Vagina (tissue), 2 donors: ENCODE measurements around the gene LYRM1. TPM values are rescaled to one million over a fixed set of nuclear protein-coding genes. Genes with fewer than 3 reads are reported as not detected.
A peak's percentile ranks its signal among the peaks of the same experiment; 100 is the strongest.

Experiments used
- DNase-seq, 2 donors: peaks; one replicate each; pipeline ENCODE4 v3.0.0-alpha.2; 2017; ENCODE audit errors: extremely low spot score in 2 of 2
- H3K27ac ChIP-seq: fragments of 200-600 bp; sonication (generic); one replicate; pipeline ENCODE4 v1.5.1; 2019
- H3K27me3 ChIP-seq: fragments of 200-600 bp; sonication (generic); one replicate; pipeline ENCODE4 v1.5.1; 2019
- H3K36me3 ChIP-seq, 2 donors: fragments of 200-600 bp; sonication (generic); one replicate each; pipeline ENCODE4 v1.5.1; 2017 to 2019
- H3K4me1 ChIP-seq: fragments of 200-600 bp; sonication (generic); one replicate; pipeline ENCODE4 v1.5.1; 2019
- H3K4me3 ChIP-seq, 2 donors: fragments of 200-600 bp; sonication (generic); 1 replicate in 1 of 2; 2 replicates in 1 of 2; pipeline ENCODE4 v1.5.1; 2016 to 2019
- H3K9me3 ChIP-seq: fragments of 200-600 bp; sonication (generic); one replicate; pipeline ENCODE4 v1.5.1; 2019
- CTCF ChIP-seq, 3 experiments: fragments of 450-650 bp in 2 of 3; fragments of 200-600 bp in 1 of 3; sonication (generic) in 1 of 3; IDR thresholded peaks; one replicate each; pipeline ENCODE4 v1.5.1; 2017 to 2019; ENCODE audit warnings: antibody characterized with exemption in 3 of 3, mild to moderate bottlenecking in 2 of 3, moderate library complexity in 2 of 3
- POLR2A ChIP-seq, 2 donors: fragments of 450-650 bp; IDR thresholded peaks; one replicate each; pipeline ENCODE4 v1.6.1; 2017; ENCODE audit warnings: antibody characterized with exemption in 2 of 2, mild to moderate bottlenecking in 2 of 2, moderate library complexity in 2 of 2
- POLR2AphosphoS5 ChIP-seq, 2 donors: sonication (generic); formaldehyde crosslinking; IDR thresholded peaks; one replicate each; pipeline ENCODE4 v1.9.0; 2017; ENCODE audit warnings: antibody characterized with exemption in 2 of 2, mild to moderate bottlenecking in 2 of 2, low read depth in 1 of 2; ENCODE audit not compliant: insufficient read depth in 1 of 2
- intact Hi-C: fragments of 100-400 bp; cut with DNase I; formaldehyde crosslinking; loops from one replicate; pipeline ENCODE4 v1.15.1; 2023
- total RNA-seq: library from RNA; depleted of rRNA; stranded (reverse); fragments of >200 nt; gene quantifications from one replicate; pipeline ENCODE4 v1.2.3, GENCODE V29; 2016

LYRM1 gene
- total RNA-seq, 1 donor from 2014 or later = 23.6 TPM

DNA sequence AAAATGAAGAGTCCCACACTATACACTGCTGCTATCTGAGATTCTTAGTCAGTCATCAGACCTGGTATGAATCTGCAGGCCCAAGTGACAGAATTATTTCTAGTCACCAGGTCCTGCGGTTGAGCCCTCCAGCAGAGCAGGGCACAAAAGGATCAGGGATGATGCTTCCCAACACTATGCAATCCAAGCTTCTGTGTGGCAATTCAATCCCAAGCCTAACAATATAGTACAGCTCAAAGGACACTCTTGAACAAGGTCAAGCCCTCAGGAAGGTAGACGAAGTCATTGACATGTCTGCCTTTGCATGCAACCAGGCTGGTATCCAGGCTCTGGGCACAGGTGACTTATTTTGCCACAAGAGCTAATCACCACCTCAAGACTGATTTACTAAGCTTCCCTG, 6.2 kb upstream of the LYRM1 start:
- no peaks in the 10 kb centered on the region for H3K9me3 ChIP-seq
- H3K27ac ChIP-seq = no peak overlapping the region
- peaks cover 35% of the 10 kb centered on the region for H3K4me1 ChIP-seq
- H3K36me3 ChIP-seq = peaks cover 0 to 16% of the 10 kb centered on the region in 2 donors
- intact Hi-C loops = no loop called here
- TF ChIP-seq POLR2AphosphoS5 (IDR thresholded peaks at IDR 0.05; ENCODE audit: insufficient read depth in 1 of 2, low read depth in 1 of 2) = no peak
- no peak for TF ChIP-seq CTCF (IDR thresholded peaks at IDR 0.05)
- no peak for TF ChIP-seq POLR2A (IDR thresholded peaks at IDR 0.05)
- no peak overlapping the region for H3K4me3 ChIP-seq
- no peak for DNase-seq
- no peaks in the 10 kb centered on the region for H3K27me3 ChIP-seq

GRCh38 chr16:20897253-20897897, 3.2 kb upstream of the LYRM1 start:
- H3K36me3 ChIP-seq = peaks cover 0 to 12% of the 10 kb centered on the region in 2 donors
- peak overlapping the region; percentile 37 for H3K27ac ChIP-seq
- no peak for DNase-seq
- no peak for TF ChIP-seq CTCF (IDR thresholded peaks at IDR 0.05)
- no peak for TF ChIP-seq POLR2A (IDR thresholded peaks at IDR 0.05)
- TF ChIP-seq POLR2AphosphoS5 (IDR thresholded peaks at IDR 0.05; ENCODE audit: insufficient read depth in 1 of 2, low read depth in 1 of 2) = peak in 1 of 2 donors; percentile 33
- no peak overlapping the region for H3K4me3 ChIP-seq
- no peaks in the 10 kb centered on the region for H3K27me3 ChIP-seq
- intact Hi-C loops = no loop called here
- no peaks in the 10 kb centered on the region for H3K9me3 ChIP-seq
- peaks cover 40% of the 10 kb centered on the region for H3K4me1 ChIP-seq

- H3K36me3 ChIP-seq = peaks cover 0 to 11% of the 10 kb centered on the region in 2 donors
- intact Hi-C loops = no loop called here
- no peaks in the 10 kb centered on the region for H3K9me3 ChIP-seq
- peak overlapping the region in 1 of 2 donors; percentile 68 for H3K4me3 ChIP-seq
- H3K27me3 ChIP-seq = no peaks in the 10 kb centered on the region
- no peak for DNase-seq
- peak overlapping the region; percentile 37 for H3K27ac ChIP-seq
- TF ChIP-seq POLR2A (IDR thresholded peaks at IDR 0.05) (no peak), CTCF (IDR thresholded peaks at IDR 0.05) (no peak), POLR2AphosphoS5 (IDR thresholded peaks at IDR 0.05; ENCODE audit: insufficient read depth in 1 of 2, low read depth in 1 of 2) (no peak)
- peaks cover 45% of the 10 kb centered on the region for H3K4me1 ChIP-seq
These were observed 2.6 kb upstream of the LYRM1 start for GRCh38 chr16:20897922-20898321.

- Histone ChIP-seq H3K27ac (peak overlapping the region; percentile 96), H3K9me3 (no peaks in the 10 kb centered on the region), H3K36me3 (peaks cover 0 to 7% of the 10 kb centered on the region in 2 donors), H3K4me1 (peaks cover 57% of the 10 kb centered on the region), H3K27me3 (no peaks in the 10 kb centered on the region), H3K4me3 (peak overlapping the region; percentile 68 to 89)
- intact Hi-C loops = no loop called here
- TF ChIP-seq POLR2AphosphoS5 (IDR thresholded peaks at IDR 0.05; ENCODE audit: insufficient read depth in 1 of 2, low read depth in 1 of 2) (no peak), CTCF (IDR thresholded peaks at IDR 0.05) (no peak), POLR2A (IDR thresholded peaks at IDR 0.05) (no peak)
- DNase-seq = no peak
These were observed 1.5 kb upstream of the LYRM1 start for GRCh38 chr16:20899071-20899470.
